ENCODE results near the gene UMPS.
A peak's percentile ranks its signal among the peaks of the same experiment; 100 is the strongest.

The UMPS gene

GRCh38 chr3:124762661-124763011, 32.4 kb downstream of the UMPS start:
- peaks cover 4% of the 10 kb centered on the region for H3K4me1 Mint-ChIP-seq
- no peak overlapping the region for H3K27ac Mint-ChIP-seq
- H3K27me3 Mint-ChIP-seq = peaks cover 10% of the 10 kb centered on the region
- no peak for DNase-seq
- H3K9me3 Mint-ChIP-seq = no peaks in the 10 kb centered on the region
- CTCF ChIA-PET = interaction anchor here (1.2 to 7.7 kb wide), 4 partner anchors 25 to 164 kb away, joined by 3 to 159 read pairs (median 11); no protein-coding TSS in a partner anchor
- no peak overlapping the region for H3K4me3 Mint-ChIP-seq
- H3K36me3 Mint-ChIP-seq = no peaks in the 10 kb centered on the region

- peaks cover 4% of the 10 kb centered on the region for H3K4me1 Mint-ChIP-seq
Measured at GRCh38 chr3:124763206-124763605, 33.0 kb downstream of the UMPS start.

GRCh38 chr3:124763644-124764358, 33.5 kb downstream of the UMPS start:
- CTCF ChIA-PET = interaction anchor here (7.7 kb wide), 1 partner anchor 139 kb away, joined by 159 read pairs; no protein-coding TSS in a partner anchor

More at GRCh38 chr3:124763206-124763605, 33.0 kb downstream of the UMPS start:
- Mint-ChIP-seq H3K36me3 (no peaks in the 10 kb centered on the region), H3K27me3 (peaks cover 10% of the 10 kb centered on the region), H3K9me3 (no peaks in the 10 kb centered on the region), H3K27ac (no peak overlapping the region), H3K4me3 (no peak overlapping the region)
- DNase-seq = no peak
- CTCF ChIA-PET = interaction anchor here (7.7 kb wide), 1 partner anchor 139 kb away, joined by 159 read pairs; no protein-coding TSS in a partner anchor

GRCh38 chr3:124764746-124765145, 34.5 kb downstream of the UMPS start:
- CTCF ChIA-PET = interaction anchor here (7.7 kb wide), 1 partner anchor 138 kb away, joined by 159 read pairs; no protein-coding TSS in a partner anchor
- Mint-ChIP-seq H3K27me3 (peaks cover 21% of the 10 kb centered on the region), H3K4me1 (peaks cover 4% of the 10 kb centered on the region), H3K36me3 (no peaks in the 10 kb centered on the region), H3K27ac (no peak overlapping the region), H3K4me3 (no peak overlapping the region), H3K9me3 (no peaks in the 10 kb centered on the region)
- no peak for DNase-seq

More at GRCh38 chr3:124763644-124764358, 33.5 kb downstream of the UMPS start:
- no peak for DNase-seq
- Mint-ChIP-seq H3K27me3 (peaks cover 11% of the 10 kb centered on the region), H3K9me3 (no peaks in the 10 kb centered on the region), H3K4me3 (no peak overlapping the region), H3K27ac (no peak overlapping the region), H3K4me1 (peaks cover 4% of the 10 kb centered on the region), H3K36me3 (no peaks in the 10 kb centered on the region)

GRCh38 chr3:124765197-124765840, 35.1 kb downstream of the UMPS start:
- no peak overlapping the region for H3K4me3 Mint-ChIP-seq
- H3K36me3 Mint-ChIP-seq = no peaks in the 10 kb centered on the region
- H3K9me3 Mint-ChIP-seq = no peaks in the 10 kb centered on the region
- H3K27ac Mint-ChIP-seq = no peak overlapping the region
- CTCF ChIA-PET = interaction anchor here (1.9 to 7.7 kb wide), 2 partner anchors 137 to 821 kb away, joined by 4 to 159 read pairs; no protein-coding TSS in a partner anchor
- H3K4me1 Mint-ChIP-seq = peaks cover 4% of the 10 kb centered on the region
- H3K27me3 Mint-ChIP-seq = peaks cover 26% of the 10 kb centered on the region
- no peak for DNase-seq

- no peak overlapping the region for H3K4me3 Mint-ChIP-seq
- H3K27ac Mint-ChIP-seq = no peak overlapping the region
- H3K9me3 Mint-ChIP-seq = no peaks in the 10 kb centered on the region
- peaks cover under 1% of the 10 kb centered on the region for H3K4me1 Mint-ChIP-seq
- CTCF ChIA-PET = interaction anchor here (1.7 to 1.9 kb wide), 2 partner anchors 135 to 820 kb away, joined by 4 to 8 read pairs; no protein-coding TSS in a partner anchor
- no peaks in the 10 kb centered on the region for H3K36me3 Mint-ChIP-seq
- DNase-seq = no peak
- peaks cover 30% of the 10 kb centered on the region for H3K27me3 Mint-ChIP-seq
Measured at GRCh38 chr3:124766113-124767095, 36.2 kb downstream of the UMPS start.

- Mint-ChIP-seq H3K36me3 (no peaks in the 10 kb centered on the region), H3K27me3 (peaks cover 36% of the 10 kb centered on the region), H3K27ac (no peak overlapping the region)
Measured at GRCh38 chr3:124767264-124767663, 37.0 kb downstream of the UMPS start.

GRCh38 chr3:124767691-124768090, 37.4 kb downstream of the UMPS start:
- H3K27ac Mint-ChIP-seq = no peak overlapping the region
- H3K4me1 Mint-ChIP-seq = no peaks in the 10 kb centered on the region
- CTCF ChIA-PET = interaction anchor here (1.7 kb wide), 1 partner anchor 133 kb away, joined by 8 read pairs; no protein-coding TSS in a partner anchor
- peaks cover 40% of the 10 kb centered on the region for H3K27me3 Mint-ChIP-seq
- H3K4me3 Mint-ChIP-seq = no peak overlapping the region
- H3K9me3 Mint-ChIP-seq = no peaks in the 10 kb centered on the region
- H3K36me3 Mint-ChIP-seq = no peaks in the 10 kb centered on the region
- no peak for DNase-seq

More at GRCh38 chr3:124767264-124767663, 37.0 kb downstream of the UMPS start:
- DNase-seq = no peak
- CTCF ChIA-PET = interaction anchor here (1.7 to 1.9 kb wide), 2 partner anchors 134 to 819 kb away, joined by 4 to 8 read pairs; no protein-coding TSS in a partner anchor
- Mint-ChIP-seq H3K4me3 (no peak overlapping the region), H3K9me3 (no peaks in the 10 kb centered on the region), H3K4me1 (no peaks in the 10 kb centered on the region)

- Mint-ChIP-seq H3K9me3 (no peaks in the 10 kb centered on the region), H3K36me3 (no peaks in the 10 kb centered on the region), H3K4me3 (no peak overlapping the region), H3K27ac (no peak overlapping the region), H3K4me1 (no peaks in the 10 kb centered on the region), H3K27me3 (peaks cover 51% of the 10 kb centered on the region)
- CTCF ChIA-PET = interaction anchor here (1.8 to 2.5 kb wide), 2 partner anchors 8 to 133 kb away, joined by 11 to 13 read pairs; no protein-coding TSS in a partner anchor
- peak; percentile 30 for DNase-seq
Measured at GRCh38 chr3:124768812-124769211, 38.6 kb downstream of the UMPS start.

GRCh38 chr3:124769462-124769861, 39.2 kb downstream of the UMPS start:
- DNase-seq = no peak
- Mint-ChIP-seq H3K4me1 (no peaks in the 10 kb centered on the region), H3K9me3 (no peaks in the 10 kb centered on the region), H3K4me3 (no peak overlapping the region), H3K36me3 (no peaks in the 10 kb centered on the region), H3K27me3 (peaks cover 57% of the 10 kb centered on the region), H3K27ac (no peak overlapping the region)
- CTCF ChIA-PET = interaction anchor here (1.8 to 2.5 kb wide), 2 partner anchors 9 to 132 kb away, joined by 11 to 13 read pairs; no protein-coding TSS in a partner anchor

- Mint-ChIP-seq H3K36me3 (no peaks in the 10 kb centered on the region), H3K27ac (no peak overlapping the region), H3K4me1 (no peaks in the 10 kb centered on the region), H3K9me3 (no peaks in the 10 kb centered on the region), H3K4me3 (no peak overlapping the region), H3K27me3 (peaks cover 58% of the 10 kb centered on the region)
- CTCF ChIA-PET = interaction anchor here (1.8 to 2.5 kb wide), 3 partner anchors 10 to 131 kb away, joined by 7 to 13 read pairs (median 11); no protein-coding TSS in a partner anchor
- DNase-seq = no peak
Measured at GRCh38 chr3:124770336-124771082, 40.3 kb downstream of the UMPS start.

- Mint-ChIP-seq H3K27me3 (peaks cover 56% of the 10 kb centered on the region), H3K27ac (no peak overlapping the region), H3K4me1 (no peaks in the 10 kb centered on the region), H3K9me3 (no peaks in the 10 kb centered on the region), H3K4me3 (no peak overlapping the region), H3K36me3 (no peaks in the 10 kb centered on the region)
- DNase-seq = no peak
- CTCF ChIA-PET = interaction anchor here (1.4 to 2.5 kb wide), 3 partner anchors 10 to 130 kb away, joined by 7 to 13 read pairs (median 8); no protein-coding TSS in a partner anchor
Measured at GRCh38 chr3:124771083-124771445, 40.8 kb downstream of the UMPS start.
